HepG2 (cell line): ENCODE measurements around the gene AGBL3. TPM values are rescaled to one million over a fixed set of nuclear protein-coding genes. Genes with fewer than 3 reads are reported as not detected.

ENCODE experiments used
- HNRNPK ChIP-seq: fragments of 200-400 bp; formaldehyde crosslinking; IDR thresholded peaks from 2 replicates; pipeline ENCODE4 v1.6.1; 2018; ENCODE audit warnings: low read length, low read depth, moderate library complexity, mild to moderate bottlenecking; ENCODE audit not compliant: poor library complexity, severe bottlenecking
- HNRNPLL ChIP-seq: fragments of 200-400 bp; formaldehyde crosslinking; IDR thresholded peaks from 2 replicates; pipeline ENCODE4 v1.6.1; 2017; ENCODE audit warnings: mild to moderate bottlenecking, low read depth, low read length; ENCODE audit not compliant: poor library complexity, severe bottlenecking
- HOXA7 ChIP-seq: sonication (generic); formaldehyde crosslinking; IDR thresholded peaks from 2 replicates; pipeline ENCODE4 v1.8.1; 2022; ENCODE audit warnings: mild to moderate bottlenecking, missing genetic modification reagents, moderate library complexity
- ISL2 ChIP-seq: sonication (generic); formaldehyde crosslinking; IDR thresholded peaks from 2 replicates; pipeline ENCODE4 v1.5.0; 2020; ENCODE audit warnings: missing genetic modification reagents
- JARID2 ChIP-seq: sonication (generic); formaldehyde crosslinking; IDR thresholded peaks from 2 replicates; pipeline ENCODE4 v1.8.1; 2023; ENCODE audit warnings: missing genetic modification reagents, inconsistent platforms; ENCODE audit not compliant: insufficient replicate concordance
- NR3C1 ChIP-seq: sonication (generic); formaldehyde crosslinking; IDR thresholded peaks from 2 replicates; pipeline ENCODE4 v1.4.0; 2020; ENCODE audit warnings: missing genetic modification reagents
- SALL2 ChIP-seq: sonication (generic); formaldehyde crosslinking; IDR thresholded peaks from 2 replicates; pipeline ENCODE4 v1.8.1; 2023; ENCODE audit warnings: mild to moderate bottlenecking, missing genetic modification reagents, inconsistent platforms
- SRSF1 ChIP-seq: fragments of 200-400 bp; formaldehyde crosslinking; optimal IDR thresholded peaks from 2 replicates; pipeline ENCODE3; 2017; ENCODE audit warnings: mild to moderate bottlenecking, low read depth, low read length, moderate library complexity
- ZBTB3 ChIP-seq: sonication (generic); formaldehyde crosslinking; IDR thresholded peaks from 2 replicates; pipeline ENCODE4 v1.4.0; 2020; ENCODE audit warnings: low read depth, mild to moderate bottlenecking, moderate library complexity, missing genetic modification reagents, borderline replicate concordance
- ZFP36L2 ChIP-seq: sonication (generic); formaldehyde crosslinking; IDR thresholded peaks from 2 replicates; pipeline ENCODE4 v1.4.0; 2020; ENCODE audit warnings: missing genetic modification reagents
- ZFP37 ChIP-seq: sonication (generic); formaldehyde crosslinking; IDR thresholded peaks from 2 replicates; pipeline ENCODE4 v1.4.0; 2020; ENCODE audit warnings: missing genetic modification reagents, borderline replicate concordance
- ZKSCAN5 ChIP-seq: sonication (generic); formaldehyde crosslinking; IDR thresholded peaks from 2 replicates; pipeline ENCODE4 v1.5.1; 2020; ENCODE audit warnings: mild to moderate bottlenecking, missing genetic modification reagents
- ZNF12 ChIP-seq: sonication (generic); formaldehyde crosslinking; IDR thresholded peaks from 2 replicates; pipeline ENCODE4 v1.5.0; 2020; ENCODE audit warnings: missing genetic modification reagents
- ZNF256 ChIP-seq: sonication (generic); formaldehyde crosslinking; conservative IDR thresholded peaks from 2 replicates; pipeline ENCODE4 v1.4.0; 2020; ENCODE audit warnings: missing genetic modification reagents
- ZNF44 ChIP-seq: sonication (generic); formaldehyde crosslinking; IDR thresholded peaks from 2 replicates; pipeline ENCODE4 v1.5.1; 2020; ENCODE audit warnings: mild to moderate bottlenecking, missing genetic modification reagents
- ZNF724P ChIP-seq: sonication (generic); formaldehyde crosslinking; IDR thresholded peaks from 2 replicates; pipeline ENCODE4 v1.8.0; 2022; ENCODE audit warnings: missing genetic modification reagents, borderline replicate concordance
- ZNF780A ChIP-seq: sonication (generic); formaldehyde crosslinking; IDR thresholded peaks from 2 replicates; pipeline ENCODE4 v1.8.0; 2022; ENCODE audit warnings: mild to moderate bottlenecking, missing genetic modification reagents, moderate library complexity
- ZNF781 ChIP-seq: sonication (generic); formaldehyde crosslinking; IDR thresholded peaks from 2 replicates; pipeline ENCODE4 v1.5.1; 2020; ENCODE audit warnings: borderline replicate concordance, mild to moderate bottlenecking, missing genetic modification reagents; ENCODE audit errors: not compliant biosample characterization
- ZNF788 ChIP-seq: sonication (generic); formaldehyde crosslinking; IDR thresholded peaks from 2 replicates; pipeline ENCODE4 v1.5.0; 2020; ENCODE audit warnings: mild to moderate bottlenecking, missing genetic modification reagents, borderline replicate concordance
- polyA plus RNA-seq, 8 experiments: library from polyadenylated mRNA; depleted of rRNA in 3 of 8; stranded (reverse) in 7 of 8; unstranded in 1 of 8; fragments of >200 nt; fragmentation: Illumina TruSeq in 4 of 8; extraction: Trizol in 4 of 8; gene quantifications; 2 replicates each; pipeline versions ENCODE4 v1.2.1 to v1.2.3, GENCODE V29; 2011 to 2016; ENCODE audit warnings: low read depth in 4 of 8, missing spikeins in 1 of 8, mixed read lengths in 1 of 8; ENCODE audit not compliant: insufficient read depth in 1 of 8
- total RNA-seq, 5 experiments: library from RNA; depleted of rRNA; stranded (reverse); fragments of >200 nt; fragmentation: Illumina TruSeq; extraction: Trizol; gene quantifications; 2 replicates each; pipeline ENCODE4 v1.2.3, GENCODE V29; 2016; ENCODE audit warnings: low read depth in 1 of 5
- TF ChIP-seq, protein P1 (sequence below): sonication (generic); formaldehyde crosslinking; conservative IDR thresholded peaks from 2 replicates; pipeline ENCODE4 v1.5.0; 2020; ENCODE audit warnings: missing genetic modification reagents
- TF ChIP-seq, protein P2 (sequence below): sonication (generic); formaldehyde crosslinking; conservative IDR thresholded peaks from 2 replicates; pipeline ENCODE4 v1.8.1; 2023; ENCODE audit warnings: missing genetic modification reagents
- TF ChIP-seq, protein P3 (sequence below): sonication (generic); formaldehyde crosslinking; conservative IDR thresholded peaks from 2 replicates; pipeline ENCODE4 v1.4.0; 2020; ENCODE audit warnings: missing genetic modification reagents
- TF ChIP-seq, protein P4 (sequence below): IDR thresholded peaks from 2 replicates; pipeline ENCODE4 v1.6.1; 2018; ENCODE audit warnings: missing genetic modification reagents, mild to moderate bottlenecking, missing compliant biosample characterization
- TF ChIP-seq, protein P5 (sequence below): IDR thresholded peaks from 2 replicates; pipeline ENCODE4 v1.6.1; 2016; ENCODE audit warnings: missing genetic modification reagents, missing compliant biosample characterization

Gene AGBL3
- total and polyA plus RNA-seq, 2 of the 13 experiments (the other 11 are each of a cell fraction or from before 2014, with no cell fraction given): 2.2 to 7.2 TPM

DNA sequence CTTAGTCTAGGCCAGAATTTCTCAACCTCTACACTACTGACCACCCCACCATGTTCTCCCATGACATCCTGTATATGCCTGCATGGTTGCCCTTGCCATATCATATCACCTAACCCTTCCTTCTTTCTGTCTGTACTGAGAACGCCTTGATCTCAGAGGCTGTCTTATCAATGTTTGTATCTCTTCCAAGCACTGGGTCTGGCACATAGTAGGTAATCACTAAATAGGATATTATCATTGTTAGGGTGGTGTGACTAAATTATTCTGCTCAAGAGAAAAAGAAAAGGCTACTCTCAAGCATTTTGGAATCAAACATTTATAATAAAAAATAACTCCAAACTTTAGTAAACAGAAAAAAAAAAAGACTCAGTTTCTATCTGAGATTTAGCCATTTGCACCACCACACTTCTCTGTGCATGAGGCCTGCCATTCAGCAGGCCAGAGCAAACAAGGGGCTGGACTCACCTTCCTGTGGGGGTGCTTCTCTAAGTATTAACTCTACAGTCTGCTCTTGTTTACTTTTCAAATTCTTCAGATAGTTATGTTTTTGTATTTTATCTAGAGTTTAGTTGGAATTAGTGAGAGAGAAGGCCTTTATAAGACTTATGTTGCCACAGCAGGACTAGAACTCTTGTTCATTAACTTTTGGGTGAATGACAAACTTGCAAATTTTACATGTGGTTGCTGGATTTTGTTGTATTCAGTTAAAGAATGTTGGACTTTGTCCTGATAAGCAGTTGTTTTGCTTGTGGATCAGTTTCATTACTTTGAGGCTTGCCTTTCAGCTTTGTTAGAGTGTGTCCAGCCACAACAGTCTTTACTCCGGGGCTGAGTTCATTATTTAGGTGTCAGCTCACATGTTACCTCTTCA lies 5.4 kb downstream of the AGBL3 start (continued):
- no peak for TF ChIP-seq ZNF780A (CRISPR knock-in tag)
- TF ChIP-seq, protein P1, sequence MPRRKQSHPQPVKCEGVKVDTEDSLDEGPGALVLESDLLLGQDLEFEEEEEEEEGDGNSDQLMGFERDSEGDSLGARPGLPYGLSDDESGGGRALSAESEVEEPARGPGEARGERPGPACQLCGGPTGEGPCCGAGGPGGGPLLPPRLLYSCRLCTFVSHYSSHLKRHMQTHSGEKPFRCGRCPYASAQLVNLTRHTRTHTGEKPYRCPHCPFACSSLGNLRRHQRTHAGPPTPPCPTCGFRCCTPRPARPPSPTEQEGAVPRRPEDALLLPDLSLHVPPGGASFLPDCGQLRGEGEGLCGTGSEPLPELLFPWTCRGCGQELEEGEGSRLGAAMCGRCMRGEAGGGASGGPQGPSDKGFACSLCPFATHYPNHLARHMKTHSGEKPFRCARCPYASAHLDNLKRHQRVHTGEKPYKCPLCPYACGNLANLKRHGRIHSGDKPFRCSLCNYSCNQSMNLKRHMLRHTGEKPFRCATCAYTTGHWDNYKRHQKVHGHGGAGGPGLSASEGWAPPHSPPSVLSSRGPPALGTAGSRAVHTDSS: no peak
- TF ChIP-seq SRSF1: no peak
- TF ChIP-seq, protein P2, sequence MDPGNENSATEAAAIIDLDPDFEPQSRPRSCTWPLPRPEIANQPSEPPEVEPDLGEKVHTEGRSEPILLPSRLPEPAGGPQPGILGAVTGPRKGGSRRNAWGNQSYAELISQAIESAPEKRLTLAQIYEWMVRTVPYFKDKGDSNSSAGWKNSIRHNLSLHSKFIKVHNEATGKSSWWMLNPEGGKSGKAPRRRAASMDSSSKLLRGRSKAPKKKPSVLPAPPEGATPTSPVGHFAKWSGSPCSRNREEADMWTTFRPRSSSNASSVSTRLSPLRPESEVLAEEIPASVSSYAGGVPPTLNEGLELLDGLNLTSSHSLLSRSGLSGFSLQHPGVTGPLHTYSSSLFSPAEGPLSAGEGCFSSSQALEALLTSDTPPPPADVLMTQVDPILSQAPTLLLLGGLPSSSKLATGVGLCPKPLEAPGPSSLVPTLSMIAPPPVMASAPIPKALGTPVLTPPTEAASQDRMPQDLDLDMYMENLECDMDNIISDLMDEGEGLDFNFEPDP (CRISPR knock-in tag): no peak
- no peak for TF ChIP-seq NR3C1 (CRISPR knock-in tag)
- no peak for TF ChIP-seq ZBTB3
- TF ChIP-seq JARID2: no peak
- TF ChIP-seq, protein P3, sequence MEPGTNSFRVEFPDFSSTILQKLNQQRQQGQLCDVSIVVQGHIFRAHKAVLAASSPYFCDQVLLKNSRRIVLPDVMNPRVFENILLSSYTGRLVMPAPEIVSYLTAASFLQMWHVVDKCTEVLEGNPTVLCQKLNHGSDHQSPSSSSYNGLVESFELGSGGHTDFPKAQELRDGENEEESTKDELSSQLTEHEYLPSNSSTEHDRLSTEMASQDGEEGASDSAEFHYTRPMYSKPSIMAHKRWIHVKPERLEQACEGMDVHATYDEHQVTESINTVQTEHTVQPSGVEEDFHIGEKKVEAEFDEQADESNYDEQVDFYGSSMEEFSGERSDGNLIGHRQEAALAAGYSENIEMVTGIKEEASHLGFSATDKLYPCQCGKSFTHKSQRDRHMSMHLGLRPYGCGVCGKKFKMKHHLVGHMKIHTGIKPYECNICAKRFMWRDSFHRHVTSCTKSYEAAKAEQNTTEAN (CRISPR knock-in tag): no peak; the same call in 1 of the 2 replicates
- TF ChIP-seq, protein P4, sequence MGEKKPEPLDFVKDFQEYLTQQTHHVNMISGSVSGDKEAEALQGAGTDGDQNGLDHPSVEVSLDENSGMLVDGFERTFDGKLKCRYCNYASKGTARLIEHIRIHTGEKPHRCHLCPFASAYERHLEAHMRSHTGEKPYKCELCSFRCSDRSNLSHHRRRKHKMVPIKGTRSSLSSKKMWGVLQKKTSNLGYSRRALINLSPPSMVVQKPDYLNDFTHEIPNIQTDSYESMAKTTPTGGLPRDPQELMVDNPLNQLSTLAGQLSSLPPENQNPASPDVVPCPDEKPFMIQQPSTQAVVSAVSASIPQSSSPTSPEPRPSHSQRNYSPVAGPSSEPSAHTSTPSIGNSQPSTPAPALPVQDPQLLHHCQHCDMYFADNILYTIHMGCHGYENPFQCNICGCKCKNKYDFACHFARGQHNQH (CRISPR knock-in tag): peak; percentile 71
- TF ChIP-seq, protein P5, sequence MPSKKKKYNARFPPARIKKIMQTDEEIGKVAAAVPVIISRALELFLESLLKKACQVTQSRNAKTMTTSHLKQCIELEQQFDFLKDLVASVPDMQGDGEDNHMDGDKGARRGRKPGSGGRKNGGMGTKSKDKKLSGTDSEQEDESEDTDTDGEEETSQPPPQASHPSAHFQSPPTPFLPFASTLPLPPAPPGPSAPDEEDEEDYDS: peak; percentile 56
- TF ChIP-seq ZNF256: no peak
- TF ChIP-seq ZNF724P: no peak
- peak; percentile 15; the same call in 1 of the 2 replicates for TF ChIP-seq ZNF788 (CRISPR knock-in tag)
- no peak for TF ChIP-seq ZFP36L2 (CRISPR knock-in tag)
- TF ChIP-seq HOXA7: no peak
- TF ChIP-seq ZNF44 (CRISPR knock-in tag): no peak
- no peak for TF ChIP-seq ZNF12
- no peak for TF ChIP-seq HNRNPLL
- no peak for TF ChIP-seq SALL2 (CRISPR knock-in tag)
- peak; percentile 6 for TF ChIP-seq HNRNPK
- TF ChIP-seq ZNF781 (CRISPR knock-in tag): peak; percentile 8
- no peak for TF ChIP-seq ZKSCAN5 (CRISPR knock-in tag)
- peak; percentile 83 for TF ChIP-seq ISL2 (CRISPR knock-in tag)
- TF ChIP-seq ZFP37: no peak
